ENCODE results near the gene TBXA2R. TPM values are rescaled to one million over a fixed set of nuclear protein-coding genes. Genes with fewer than 3 reads are reported as not detected.
A peak's percentile ranks its signal among the peaks of the same experiment; 100 is the strongest.

Gene TBXA2R
- total RNA-seq, 1 donor from 2014 or later, result 4.7 TPM

- no peak for TF ChIP-seq CTCF (IDR thresholded peaks at IDR 0.05)
- H3K4me3 ChIP-seq, result peak overlapping the region; percentile 77
- H3K9me3 ChIP-seq, result no peaks in the 10 kb centered on the region
- H3K27ac ChIP-seq, result peak overlapping the region; percentile 93
- H3K27me3 ChIP-seq, result no peaks in the 10 kb centered on the region
- no peak for ATAC-seq
- peaks cover 15% of the 10 kb centered on the region for H3K4me1 ChIP-seq
- intact Hi-C loops (cut with DNase I), result no loop called here
- peaks cover 17% of the 10 kb centered on the region for H3K36me3 ChIP-seq
- no peak for DNase-seq
These were observed 19.4 kb upstream of the TBXA2R start for GRCh38 chr19:3625996-3626472.

- ATAC-seq (no peak), DNase-seq (no peak)
- intact Hi-C loops (cut with DNase I), result loop anchor here (5.0 kb wide), 1 partner anchor 36 kb away; the partner anchor contains the start of gene GIPC3
- Histone ChIP-seq H3K27me3 (no peaks in the 10 kb centered on the region), H3K27ac (no peak overlapping the region), H3K4me1 (peaks cover 15% of the 10 kb centered on the region), H3K4me3 (no peak overlapping the region), H3K9me3 (no peaks in the 10 kb centered on the region), H3K36me3 (peaks cover 27% of the 10 kb centered on the region)
- TF ChIP-seq CTCF (IDR thresholded peaks at IDR 0.05), result no peak
These were observed 17.0 kb upstream of the TBXA2R start for GRCh38 chr19:3623716-3624115.

- H3K27ac ChIP-seq, result no peak overlapping the region
- ATAC-seq (no peak), DNase-seq (no peak)
- H3K9me3 ChIP-seq, result no peaks in the 10 kb centered on the region
- intact Hi-C loops (cut with DNase I), result loop anchor here (5.0 kb wide), 1 partner anchor 35 kb away; the partner anchor contains the start of gene GIPC3
- peaks cover 15% of the 10 kb centered on the region for H3K4me1 ChIP-seq
- no peak for TF ChIP-seq CTCF (IDR thresholded peaks at IDR 0.05)
- H3K4me3 ChIP-seq, result no peak overlapping the region
- H3K27me3 ChIP-seq, result no peaks in the 10 kb centered on the region
- peaks cover 27% of the 10 kb centered on the region for H3K36me3 ChIP-seq
These were observed 15.5 kb upstream of the TBXA2R start for GRCh38 chr19:3622224-3622623.

GRCh38 chr19:3621689-3622088 lies 15.0 kb upstream of the TBXA2R start:
- DNase-seq (no peak), ATAC-seq (no peak)
- H3K27me3 ChIP-seq, result no peaks in the 10 kb centered on the region
- H3K4me3 ChIP-seq, result no peak overlapping the region
- intact Hi-C loops (cut with DNase I), result loop anchor here (5.0 kb wide), 1 partner anchor 34 kb away; the partner anchor contains the start of gene GIPC3
- peaks cover 27% of the 10 kb centered on the region for H3K36me3 ChIP-seq
- no peak for TF ChIP-seq CTCF (IDR thresholded peaks at IDR 0.05)
- no peak overlapping the region for H3K27ac ChIP-seq
- H3K4me1 ChIP-seq, result peaks cover 15% of the 10 kb centered on the region
- no peaks in the 10 kb centered on the region for H3K9me3 ChIP-seq

GRCh38 chr19:3620817-3621547 lies 14.3 kb upstream of the TBXA2R start:
- Histone ChIP-seq H3K4me3 (no peak overlapping the region), H3K36me3 (peaks cover 27% of the 10 kb centered on the region), H3K27me3 (no peaks in the 10 kb centered on the region), H3K4me1 (peaks cover 14% of the 10 kb centered on the region), H3K9me3 (no peaks in the 10 kb centered on the region), H3K27ac (no peak overlapping the region)
- intact Hi-C loops (cut with DNase I), result loop anchor here (5.0 kb wide), 1 partner anchor 34 kb away; the partner anchor contains the start of gene GIPC3
- DNase-seq, result no peak
- ATAC-seq, result no peak
- TF ChIP-seq CTCF (IDR thresholded peaks at IDR 0.05), result no peak

All from upper lobe of right lung (tissue), 1 donor.